ENCODE measurements around the gene NBDY. TPM values are rescaled to one million over a fixed set of nuclear protein-coding genes. Genes with fewer than 3 reads are reported as not detected.

NBDY gene
- total RNA-seq, 1 donor, result 12.1 TPM

DNA sequence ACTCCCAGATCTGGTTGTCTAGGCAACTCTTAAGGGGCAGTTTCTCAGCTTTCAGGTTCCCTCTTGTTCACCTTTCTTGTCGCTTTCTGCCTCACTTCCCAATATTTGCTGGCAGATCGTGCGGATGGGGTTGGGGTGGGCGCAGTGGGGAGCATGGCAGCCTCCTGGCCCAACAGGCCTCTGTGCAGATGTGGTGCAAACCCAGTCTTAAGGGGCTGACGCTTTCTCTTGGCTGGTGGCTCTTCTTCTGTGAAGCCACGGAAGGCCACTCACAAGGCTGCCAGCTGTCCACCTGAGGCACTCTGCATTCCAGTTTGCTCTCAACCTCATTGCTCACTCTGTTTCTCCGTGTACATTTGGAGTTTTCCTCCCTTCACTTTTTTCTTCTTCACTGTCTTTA is 61.7 kb downstream of the NBDY start:
- TF ChIP-seq, protein P1, sequence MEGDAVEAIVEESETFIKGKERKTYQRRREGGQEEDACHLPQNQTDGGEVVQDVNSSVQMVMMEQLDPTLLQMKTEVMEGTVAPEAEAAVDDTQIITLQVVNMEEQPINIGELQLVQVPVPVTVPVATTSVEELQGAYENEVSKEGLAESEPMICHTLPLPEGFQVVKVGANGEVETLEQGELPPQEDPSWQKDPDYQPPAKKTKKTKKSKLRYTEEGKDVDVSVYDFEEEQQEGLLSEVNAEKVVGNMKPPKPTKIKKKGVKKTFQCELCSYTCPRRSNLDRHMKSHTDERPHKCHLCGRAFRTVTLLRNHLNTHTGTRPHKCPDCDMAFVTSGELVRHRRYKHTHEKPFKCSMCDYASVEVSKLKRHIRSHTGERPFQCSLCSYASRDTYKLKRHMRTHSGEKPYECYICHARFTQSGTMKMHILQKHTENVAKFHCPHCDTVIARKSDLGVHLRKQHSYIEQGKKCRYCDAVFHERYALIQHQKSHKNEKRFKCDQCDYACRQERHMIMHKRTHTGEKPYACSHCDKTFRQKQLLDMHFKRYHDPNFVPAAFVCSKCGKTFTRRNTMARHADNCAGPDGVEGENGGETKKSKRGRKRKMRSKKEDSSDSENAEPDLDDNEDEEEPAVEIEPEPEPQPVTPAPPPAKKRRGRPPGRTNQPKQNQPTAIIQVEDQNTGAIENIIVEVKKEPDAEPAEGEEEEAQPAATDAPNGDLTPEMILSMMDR (IDR thresholded peaks at IDR 0.05; ENCODE audit: insufficient read depth, low read depth, low read length), result no peak
- no peak for DNase-seq (ENCODE audit: low read depth)
- no peak overlapping the region for H3K4me3 ChIP-seq (ENCODE audit: low read depth, low read length)

DNA sequence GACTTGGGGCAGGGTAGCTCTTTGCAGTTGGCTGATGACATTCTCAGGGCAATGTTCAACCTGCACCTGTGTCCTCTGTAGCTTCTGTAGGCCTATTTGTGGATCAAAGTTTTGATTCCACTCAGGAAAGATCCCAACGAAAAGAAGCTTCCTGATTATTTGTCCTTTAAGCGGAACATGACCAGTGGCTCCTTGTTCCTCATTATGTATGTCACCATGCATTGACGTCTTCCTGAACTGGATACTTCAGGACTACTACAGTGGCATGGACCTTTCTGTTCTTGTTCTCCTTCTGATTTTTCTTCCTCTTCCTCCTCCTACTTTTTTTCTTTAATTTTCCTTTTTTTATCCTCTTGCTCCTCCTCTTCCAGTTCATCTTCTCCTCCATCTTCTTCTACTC is 62.4 kb downstream of the NBDY start:
- no peak overlapping the region for H3K4me3 ChIP-seq (ENCODE audit: low read depth, low read length)
- DNase-seq (ENCODE audit: low read depth), result no peak
- TF ChIP-seq, protein P1 (IDR thresholded peaks at IDR 0.05; ENCODE audit: insufficient read depth, low read depth, low read length), result no peak

DNA sequence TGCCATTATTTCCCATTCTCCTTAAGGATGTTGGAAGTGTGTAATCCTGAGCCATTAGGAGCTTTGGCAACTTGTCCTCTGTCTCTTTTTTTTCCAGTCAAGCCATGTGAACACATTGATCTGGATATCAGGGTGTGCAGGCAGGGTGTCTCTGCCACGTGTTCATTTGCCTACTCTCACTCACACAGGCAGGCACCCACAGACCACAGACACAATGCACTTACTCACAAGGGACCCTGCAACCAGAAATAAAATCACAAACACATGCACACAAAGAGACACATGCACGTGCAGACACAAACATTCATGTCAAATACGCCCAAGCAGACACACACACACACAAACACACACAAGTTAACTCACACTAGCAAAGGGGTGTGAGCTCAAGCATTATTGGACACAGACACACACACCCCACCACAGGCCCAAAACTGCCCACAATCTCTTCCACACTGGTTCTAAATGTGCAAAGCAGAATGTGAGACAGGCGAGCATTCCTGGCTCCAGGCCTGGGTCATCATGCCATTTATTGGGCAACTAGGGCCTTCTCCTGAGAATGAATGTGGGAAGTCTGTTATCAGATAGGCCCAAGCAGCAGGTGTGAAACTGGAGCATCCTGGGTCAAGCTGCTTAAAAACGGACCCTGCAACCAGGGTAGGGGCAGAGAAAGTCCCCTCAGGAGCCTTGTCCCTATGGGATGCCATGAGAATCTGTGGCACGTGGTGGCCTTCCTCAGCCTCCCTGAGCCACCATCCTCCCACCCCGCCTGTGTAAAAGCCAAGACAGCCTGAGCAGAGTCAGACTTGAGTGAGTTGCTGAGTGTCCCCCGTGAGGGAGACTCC is 63.4 kb downstream of the NBDY start:
- DNase-seq (ENCODE audit: low read depth), result no peak
- H3K4me3 ChIP-seq (ENCODE audit: low read depth, low read length), result no peak overlapping the region
- TF ChIP-seq, protein P1 (IDR thresholded peaks at IDR 0.05; ENCODE audit: insufficient read depth, low read depth, low read length), result no peak

DNA sequence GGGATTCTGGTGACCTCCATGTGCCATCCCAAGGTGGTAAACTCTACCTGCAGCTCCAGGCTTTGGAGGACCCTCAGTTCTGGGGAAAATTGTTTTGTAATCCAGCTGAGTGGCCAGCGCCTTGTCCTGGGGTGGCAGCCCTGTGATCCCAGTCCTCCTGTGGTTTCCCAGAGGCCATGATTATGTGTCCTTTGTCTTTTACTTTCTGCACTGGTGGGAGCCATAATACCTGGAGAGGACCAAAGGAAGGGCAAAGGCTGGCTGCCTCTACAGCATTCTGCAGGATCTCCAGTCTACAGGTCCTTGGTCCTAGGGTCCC is 64.0 kb downstream of the NBDY start:
- H3K4me3 ChIP-seq (ENCODE audit: low read depth, low read length), result no peak overlapping the region
- TF ChIP-seq, protein P1 (IDR thresholded peaks at IDR 0.05; ENCODE audit: insufficient read depth, low read depth, low read length), result no peak
- no peak for DNase-seq (ENCODE audit: low read depth)

DNA sequence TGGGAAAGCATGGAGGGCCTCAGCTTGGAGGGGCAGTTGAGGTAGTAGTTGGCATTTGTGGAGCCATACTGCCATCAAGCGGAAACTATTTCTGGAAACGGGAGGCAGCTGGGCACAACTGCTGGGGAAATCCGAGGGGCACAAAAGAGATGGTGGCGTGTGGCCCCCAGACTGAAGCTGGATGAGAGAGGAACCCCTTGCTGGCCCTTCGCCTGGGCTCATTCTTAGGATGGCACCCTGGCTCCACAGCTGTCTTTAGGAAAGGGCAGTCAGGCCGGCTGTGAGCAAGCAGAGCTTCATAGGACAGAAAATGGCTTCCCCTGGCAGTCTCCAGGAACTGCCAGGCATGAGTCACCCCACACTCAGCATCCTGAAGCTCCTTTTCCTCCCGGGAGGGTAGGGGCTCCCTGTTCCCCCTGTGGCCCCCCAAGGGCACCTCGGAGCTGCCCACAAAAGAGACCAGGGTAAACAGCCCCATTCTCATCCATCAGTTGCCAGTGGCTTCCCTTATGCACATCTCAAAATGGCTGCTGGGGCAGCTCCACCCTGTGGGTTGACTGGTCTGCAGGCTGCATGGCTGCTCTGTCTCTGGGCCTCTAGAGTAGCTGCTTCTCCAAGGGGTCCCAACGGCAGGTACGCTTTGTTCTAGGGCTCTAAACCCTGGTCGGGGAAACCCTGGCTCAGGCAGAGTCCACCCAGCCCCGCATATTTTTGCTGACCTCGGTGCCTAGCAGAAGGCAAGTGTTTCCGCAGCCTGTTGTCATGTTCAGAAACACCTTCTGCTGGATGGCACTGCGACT is 64.7 kb downstream of the NBDY start:
- no peak overlapping the region for H3K4me3 ChIP-seq (ENCODE audit: low read depth, low read length)
- TF ChIP-seq, protein P1 (IDR thresholded peaks at IDR 0.05; ENCODE audit: insufficient read depth, low read depth, low read length), result no peak
- no peak for DNase-seq (ENCODE audit: low read depth)

DNA sequence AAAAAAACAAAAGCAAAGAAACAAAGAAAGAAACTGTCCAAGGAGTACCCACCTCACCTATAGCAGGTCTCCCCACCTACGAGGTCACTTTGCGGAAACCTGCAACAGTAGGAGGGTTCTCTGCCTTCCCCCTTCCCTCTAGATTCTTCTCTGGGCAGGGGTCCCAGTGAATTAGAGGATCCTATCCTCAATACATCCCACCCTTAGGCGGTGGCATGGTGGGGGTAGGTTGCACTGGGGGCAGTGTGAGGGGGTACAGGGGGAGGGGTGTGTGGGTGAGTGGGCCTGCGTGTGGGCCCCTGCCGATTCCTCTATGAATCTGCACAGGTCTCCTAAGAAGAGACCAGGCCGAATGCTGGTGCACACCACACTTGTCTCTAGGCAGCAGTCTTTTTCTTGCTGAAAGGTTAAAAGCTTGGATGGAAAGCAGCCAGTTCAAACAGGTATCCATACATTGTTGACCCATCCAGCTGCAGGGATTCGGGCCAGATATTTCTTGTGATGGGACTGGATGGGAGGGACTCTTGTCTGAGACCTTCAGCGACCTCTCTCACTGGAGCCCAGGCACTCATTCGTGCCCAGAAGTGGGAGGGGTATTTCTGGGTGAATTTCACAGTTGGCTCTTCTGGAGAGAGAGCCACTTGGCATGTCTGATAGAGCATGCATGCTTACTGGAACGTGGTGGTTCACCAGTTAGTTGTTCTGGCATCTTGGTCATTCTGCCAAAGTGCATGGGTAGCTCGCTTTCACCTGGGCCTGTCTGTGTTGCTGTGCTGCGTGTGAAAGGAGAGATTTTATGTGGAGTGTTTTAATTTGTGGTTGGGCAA is 65.6 kb downstream of the NBDY start:
- TF ChIP-seq, protein P1 (IDR thresholded peaks at IDR 0.05; ENCODE audit: insufficient read depth, low read depth, low read length), result no peak

More for the DNA sequence above, 65.6 kb downstream of the NBDY start:
- no peak for DNase-seq (ENCODE audit: low read depth)
- no peak overlapping the region for H3K4me3 ChIP-seq (ENCODE audit: low read depth, low read length)
